ENCODE results near the gene TBC1D25.
A peak's percentile ranks its signal among the peaks of the same experiment; 100 is the strongest.
"Not testable (repeated sequence)": the region's sequence is repeated elsewhere in the genome, so short reads cannot be mapped to it uniquely, and the experiment has no call there.

The TBC1D25 gene

GRCh38 chrX:48516987-48517386 lies 22.5 kb upstream of the TBC1D25 start:
- DNase-seq: no peak

DNA sequence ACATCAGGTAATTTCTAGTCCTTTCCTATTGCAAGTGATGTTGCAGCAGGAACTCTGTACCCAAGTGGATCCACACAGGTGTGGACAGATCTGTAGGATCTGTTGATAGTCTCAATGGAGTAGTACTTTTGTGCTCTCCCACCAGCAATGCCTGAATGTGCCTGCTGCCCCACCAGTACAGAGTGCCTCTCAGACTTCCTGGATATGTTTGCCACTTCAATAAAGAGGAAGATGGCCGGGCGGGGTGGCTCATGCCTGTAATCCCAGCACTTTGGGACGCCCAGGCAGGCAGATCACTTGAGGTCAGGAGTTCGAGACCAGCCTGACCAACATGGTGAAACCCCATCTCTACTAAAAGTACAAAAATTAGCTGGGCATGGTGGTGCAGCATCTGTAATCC lies 20.0 kb upstream of the TBC1D25 start:
- not testable (repeated sequence) for DNase-seq

DNA sequence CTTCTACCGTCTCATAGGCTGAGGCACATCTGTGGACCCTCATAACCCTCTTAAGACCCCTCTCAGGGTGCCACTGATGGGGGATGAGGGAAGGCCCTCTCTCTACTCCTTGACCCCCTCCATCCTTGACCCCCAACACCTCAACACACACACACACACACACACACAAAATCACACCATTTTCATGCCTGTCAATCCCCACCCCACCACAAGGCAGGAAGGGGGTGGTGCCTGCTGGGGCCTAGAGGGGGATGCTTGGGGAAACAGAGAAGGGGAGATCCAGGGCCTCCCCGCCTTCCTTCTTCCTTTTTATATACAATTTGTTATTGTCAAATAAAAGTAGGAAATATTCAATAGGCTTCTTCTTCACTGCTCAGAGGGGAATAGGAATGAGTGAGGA lies 19.1 kb upstream of the TBC1D25 start:
- DNase-seq: no peak

GRCh38 chrX:48520976-48521352 lies 18.6 kb upstream of the TBC1D25 start:
- no peak for DNase-seq

DNA sequence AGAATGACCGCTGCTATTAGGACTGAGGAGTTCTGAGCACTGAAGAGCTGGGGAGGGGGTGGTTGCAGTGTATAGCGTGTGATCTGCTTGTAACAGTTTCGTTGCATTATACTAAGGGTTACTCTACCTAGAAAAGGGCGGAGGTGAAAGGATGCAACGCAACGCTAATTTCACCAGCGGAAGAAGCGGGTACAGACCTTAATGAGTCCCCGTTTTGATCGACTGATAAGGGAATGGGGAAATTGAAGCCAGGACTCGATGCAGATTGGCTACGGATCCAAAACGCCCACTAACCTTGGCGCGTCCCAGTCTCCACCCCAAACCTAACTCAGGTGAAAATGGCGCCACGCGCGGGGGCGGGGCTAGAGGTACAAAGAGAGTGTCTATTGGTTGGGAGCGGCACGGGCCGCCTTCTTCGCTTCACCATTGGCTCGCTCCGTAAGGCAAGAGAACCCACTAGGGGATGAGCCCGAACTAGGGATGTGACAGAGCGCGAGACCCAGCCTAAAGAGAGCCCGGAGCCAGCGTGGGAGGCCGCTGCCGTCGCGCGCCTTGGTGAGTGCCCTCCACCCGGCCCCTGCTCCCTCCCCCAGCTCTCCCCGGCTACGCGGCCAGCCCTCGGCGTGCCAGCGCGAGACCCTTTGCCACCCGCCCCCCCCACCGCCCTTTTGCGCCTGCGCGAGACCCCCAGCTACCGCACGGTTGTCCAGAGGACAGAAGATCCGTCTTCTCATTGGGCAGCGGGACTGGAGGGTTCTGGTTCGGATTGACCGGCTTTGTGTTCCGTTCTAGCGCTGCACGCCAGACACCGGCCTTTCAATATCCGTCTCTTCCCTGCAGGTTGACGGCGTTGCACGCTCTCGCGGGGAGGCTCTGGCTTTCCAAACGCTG lies 17.9 kb upstream of the TBC1D25 start, which contains the start of gene EBP:
EBP (plus strand) TSS at position 456 of the 891 bp plus-strand sequence. CDS start 1,964 bp downstream, outside the sequence.
- peak; percentile 71 for DNase-seq

DNA sequence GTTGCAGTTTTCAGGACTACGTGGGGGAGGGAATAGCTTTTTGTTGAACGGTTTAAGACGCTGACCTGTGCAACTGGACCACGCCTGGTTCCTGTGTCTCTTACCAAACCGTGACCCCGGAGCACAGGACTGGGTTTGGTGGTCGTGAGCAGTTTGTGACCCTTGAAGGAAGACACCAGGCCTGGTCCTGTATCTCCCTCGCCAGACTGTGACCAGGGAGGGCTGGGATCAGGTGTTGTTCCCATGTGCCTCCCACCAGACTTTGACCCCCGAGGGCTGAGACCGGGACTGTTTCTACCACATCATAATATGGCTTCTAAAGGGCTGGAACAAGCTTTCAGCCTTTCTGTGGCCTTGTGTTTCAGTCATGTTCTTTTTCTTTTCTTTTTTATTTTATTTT lies 17.2 kb upstream of the TBC1D25 start:
- DNase-seq: no peak

GRCh38 chrX:48523682-48524081 lies 15.8 kb upstream of the TBC1D25 start:
- no peak for DNase-seq

- not testable (repeated sequence) for DNase-seq
Observed at GRCh38 chrX:48525853-48526252, 13.7 kb upstream of the TBC1D25 start.

DNA sequence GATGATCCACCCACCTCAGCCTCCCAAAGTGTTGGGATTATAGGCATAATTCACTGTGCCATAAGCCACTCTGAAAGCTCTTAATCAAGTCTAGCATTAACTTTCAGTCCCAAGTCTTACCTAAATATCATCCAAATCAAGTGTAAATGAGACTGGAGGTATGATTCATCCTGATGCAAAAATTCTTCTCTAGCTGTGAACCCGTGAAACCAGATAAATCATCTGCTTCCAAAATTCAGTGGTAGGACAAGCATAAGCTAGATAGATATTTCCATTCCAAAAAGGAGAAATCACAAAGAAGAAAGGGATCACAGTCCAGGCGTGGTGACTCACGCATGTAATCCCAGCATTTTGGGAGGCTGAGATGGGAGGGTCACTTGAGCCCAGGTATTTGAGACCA lies 8.8 kb upstream of the TBC1D25 start:
- DNase-seq: no peak

- no peak for DNase-seq
Observed at GRCh38 chrX:48531358-48531959, 8.1 kb upstream of the TBC1D25 start.

DNA sequence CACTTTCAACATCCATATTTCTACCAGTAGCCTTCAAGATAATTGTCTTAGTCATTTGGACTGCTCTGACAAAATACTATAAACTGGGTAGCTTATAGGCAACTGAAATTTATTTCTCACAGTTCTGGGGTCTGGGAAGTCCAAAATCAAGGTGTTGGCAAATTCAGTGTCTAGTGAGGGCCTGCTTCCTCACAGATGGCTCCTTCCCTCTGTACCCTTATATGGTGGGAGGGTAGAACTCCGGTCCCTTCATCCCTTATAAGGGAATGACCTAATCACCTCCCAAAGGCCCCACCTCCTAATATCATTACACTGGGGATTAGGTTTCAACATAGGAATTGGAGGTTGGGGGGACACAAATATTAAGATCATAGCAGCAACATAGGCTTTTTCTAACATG lies 7.4 kb upstream of the TBC1D25 start:
- DNase-seq: no peak

DNA sequence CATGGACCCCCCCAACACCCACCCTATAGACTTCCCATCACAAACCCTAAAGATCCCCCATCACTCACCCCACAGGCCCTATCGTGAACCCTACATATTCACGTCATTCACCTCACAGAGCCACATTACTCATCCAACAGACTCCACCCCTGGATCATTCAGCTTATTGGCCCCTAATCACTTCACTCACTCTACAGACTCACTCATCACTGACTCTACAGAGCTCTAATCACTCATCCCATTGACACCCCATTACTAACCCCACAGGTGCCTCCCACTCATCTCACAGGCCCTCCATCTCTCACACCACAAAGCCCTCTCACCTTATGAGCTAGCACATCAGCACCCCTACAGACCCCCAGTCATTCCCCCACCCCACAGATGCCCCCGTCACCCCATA lies 6.3 kb upstream of the TBC1D25 start:
- DNase-seq: no peak

DNA sequence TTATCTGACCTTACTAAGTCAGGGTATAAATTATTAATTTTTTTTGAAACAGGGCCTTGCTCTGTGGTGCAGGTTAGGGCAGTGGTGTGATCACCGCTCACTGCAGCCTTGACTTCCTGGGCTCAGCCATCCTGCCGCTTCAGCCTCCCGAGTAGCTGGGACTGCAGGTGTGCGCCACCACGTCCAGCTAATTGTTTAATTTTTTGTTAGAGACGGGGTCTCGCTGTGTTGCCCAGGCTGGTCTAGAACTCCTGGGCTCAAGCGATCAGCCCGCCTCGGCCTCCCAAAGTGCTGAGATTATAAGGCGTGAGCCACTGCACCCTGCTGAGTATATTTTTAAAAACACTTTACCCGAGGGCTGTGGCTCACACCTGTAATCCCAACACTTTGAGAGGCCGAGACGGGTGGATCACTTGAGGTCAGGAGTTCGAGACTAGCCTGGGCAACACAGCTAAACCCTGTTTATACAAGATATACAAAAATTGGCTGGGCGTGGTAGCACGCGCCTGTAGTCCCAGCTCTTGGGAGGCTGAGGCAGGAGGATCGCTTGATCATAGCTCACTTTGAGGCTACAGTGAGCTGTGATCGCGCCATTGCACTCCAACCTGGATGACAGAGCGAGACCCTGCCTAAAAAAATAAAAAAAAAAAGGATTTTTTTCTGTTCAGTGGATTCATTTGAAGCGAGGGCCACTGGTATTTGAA lies 721 bp upstream of the TBC1D25 start:
- no peak for DNase-seq

DNA sequence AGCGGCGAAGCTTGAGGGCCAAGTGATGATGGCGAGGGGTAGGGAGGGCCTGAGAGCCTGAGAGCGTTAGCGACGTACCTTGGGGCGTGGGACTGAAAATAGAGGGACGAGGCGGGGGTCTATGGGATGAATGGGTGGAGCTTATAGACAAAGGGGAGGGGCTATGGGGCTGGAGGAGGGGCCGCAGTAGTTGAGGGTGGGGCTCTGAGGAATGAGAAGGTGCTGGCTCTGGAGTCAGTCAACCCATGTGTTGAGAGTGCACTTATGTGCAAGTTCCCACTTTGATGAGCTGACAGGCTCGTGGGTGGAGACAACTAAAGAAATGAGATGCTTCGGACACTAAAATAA lies 488 bp downstream of the TBC1D25 start:
- no peak for DNase-seq

DNA sequence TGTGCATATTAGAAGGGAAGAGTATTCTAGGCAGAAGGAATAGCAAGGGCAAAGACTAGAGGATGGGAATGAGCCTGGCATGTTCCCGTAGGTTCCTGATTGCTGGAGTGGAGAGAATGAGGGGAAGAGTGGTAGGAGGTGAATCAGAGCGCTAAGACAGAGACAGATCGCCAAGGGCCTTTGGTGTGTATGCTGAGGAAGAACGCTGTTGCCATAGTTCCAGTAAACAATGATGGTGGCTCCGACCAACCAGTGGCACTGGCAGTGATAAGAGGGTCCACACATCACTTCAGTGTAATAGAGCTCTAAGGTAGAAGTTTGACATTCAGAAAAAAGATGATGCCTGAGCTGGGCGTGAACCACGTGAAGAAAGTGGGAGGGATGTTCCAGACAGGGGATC lies 966 bp downstream of the TBC1D25 start:
- no peak for DNase-seq

DNA sequence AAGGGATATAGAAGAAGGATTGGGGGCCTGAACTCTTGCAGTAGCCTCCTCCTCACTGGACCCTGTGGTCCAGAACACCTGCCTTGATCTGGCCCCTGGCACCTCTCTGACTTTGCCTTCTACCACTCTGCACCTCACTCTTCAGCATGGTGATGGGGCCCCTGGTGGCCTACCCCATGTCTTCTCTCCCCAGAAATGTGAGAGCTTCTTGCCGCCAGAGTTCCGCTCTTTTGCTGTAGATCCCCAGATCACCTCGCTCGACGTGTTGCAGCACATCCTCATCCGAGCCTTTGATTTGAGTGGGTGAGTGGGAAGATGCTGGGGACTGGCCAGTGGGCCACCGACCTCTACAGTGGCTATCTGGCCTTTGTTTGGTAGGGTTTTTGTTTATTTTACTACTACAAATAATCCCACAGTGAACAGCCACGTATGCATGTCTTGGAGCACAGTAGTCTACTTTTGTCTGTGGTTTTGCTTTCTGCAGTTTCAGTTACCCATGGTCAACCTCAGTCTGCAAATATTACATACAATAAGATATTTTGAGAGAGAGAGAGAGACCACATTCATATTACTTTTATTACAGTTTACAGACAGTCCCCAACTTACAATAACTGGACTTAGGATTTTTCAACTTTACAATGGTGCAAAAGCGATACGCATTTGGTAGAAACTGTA lies 1.8 kb downstream of the TBC1D25 start:
- DNase-seq: no peak

DNA sequence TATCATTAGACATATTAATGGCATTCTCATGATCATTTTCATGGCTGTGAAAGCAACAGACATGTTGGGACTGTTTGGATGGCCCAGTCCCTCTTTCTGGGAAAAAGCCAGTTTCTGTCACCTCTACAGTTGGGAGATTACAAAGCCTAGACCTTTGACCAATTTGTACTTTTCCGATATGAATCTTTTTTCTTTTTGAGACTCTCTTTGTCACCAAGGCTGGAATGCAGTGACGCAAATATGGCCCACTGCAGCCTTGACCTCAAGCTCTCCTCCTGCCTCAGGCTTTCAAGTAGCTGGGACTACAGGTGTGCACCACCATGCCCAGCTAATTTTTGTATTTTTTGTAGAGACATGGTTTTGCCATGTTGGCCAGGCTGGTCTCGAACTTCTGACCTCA lies 9.4 kb downstream of the TBC1D25 start:
- no peak for DNase-seq

- DNase-seq: not testable (repeated sequence)
Observed at GRCh38 chrX:48555731-48556325, 16.3 kb downstream of the TBC1D25 start.

DNA sequence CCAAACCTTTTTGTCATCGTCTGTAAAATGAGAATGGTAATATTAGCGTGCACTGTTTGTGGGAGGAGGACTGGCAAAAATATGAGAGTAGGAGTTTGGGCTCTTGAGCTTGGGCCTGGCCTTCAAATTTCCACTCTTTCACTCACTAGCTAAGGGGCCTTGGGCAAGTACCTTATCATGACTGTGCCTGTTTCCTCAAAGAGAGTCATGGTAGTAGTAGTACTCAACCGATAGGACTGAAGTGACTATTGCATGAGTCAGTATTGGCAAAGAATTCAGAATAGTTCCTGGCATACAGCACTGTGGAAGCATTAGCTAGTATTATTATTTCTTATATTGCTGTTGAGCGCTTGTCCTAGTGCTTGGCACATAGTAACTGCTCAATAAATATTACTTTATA lies 18.8 kb downstream of the TBC1D25 start:
- peak; percentile 53 for DNase-seq

GRCh38 chrX:48559636-48560035 lies 20.1 kb downstream of the TBC1D25 start:
- no peak for DNase-seq

- DNase-seq: no peak
Observed at GRCh38 chrX:48560056-48560455, 20.5 kb downstream of the TBC1D25 start.

DNA sequence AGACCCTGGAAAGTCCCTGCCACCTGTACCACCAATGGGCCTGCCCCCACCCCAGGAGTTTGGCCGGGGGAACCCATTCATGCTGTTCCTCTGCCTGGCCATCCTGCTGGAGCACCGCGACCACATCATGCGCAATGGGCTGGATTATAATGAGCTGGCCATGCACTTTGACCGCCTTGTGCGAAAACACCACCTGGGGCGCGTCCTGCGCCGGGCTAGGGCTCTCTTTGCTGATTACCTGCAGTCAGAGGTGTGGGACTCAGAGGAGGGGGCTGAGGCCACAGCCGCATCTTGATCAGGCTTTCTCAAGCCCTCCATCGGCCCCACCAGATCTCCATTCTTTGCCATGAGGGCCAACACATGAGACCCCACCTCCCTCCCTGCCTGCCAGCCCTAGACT lies 21.2 kb downstream of the TBC1D25 start:
- DNase-seq: no peak

DNA sequence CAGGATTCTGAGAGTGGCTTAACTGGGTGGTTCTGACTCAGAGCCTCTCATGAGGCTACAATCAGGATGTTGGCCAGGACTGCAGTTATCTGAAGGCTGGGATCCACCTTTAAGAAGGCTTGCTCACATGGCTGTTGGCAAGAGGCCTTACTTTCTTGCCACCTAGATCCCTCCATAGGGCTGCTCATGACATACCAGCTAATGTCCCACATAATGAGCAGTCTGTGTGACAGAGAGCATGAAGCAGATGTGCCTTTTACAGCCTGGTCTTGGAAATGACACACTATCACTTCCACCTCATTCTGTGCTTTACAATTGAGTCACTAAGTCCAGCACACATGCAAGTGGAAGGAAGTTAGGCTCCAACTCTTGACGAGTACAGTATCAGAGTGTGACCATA lies 30.4 kb downstream of the TBC1D25 start:
- no peak for DNase-seq

Measured in 8988T (cell line).